Measurements from ENCODE around the gene TUFT1. TPM values are rescaled to one million over a fixed set of nuclear protein-coding genes. Genes with fewer than 3 reads are reported as not detected.
A peak's percentile ranks its signal among the peaks of the same experiment; 100 is the strongest.
"Not testable (repeated sequence)": the region's sequence is repeated elsewhere in the genome, so short reads cannot be mapped to it uniquely, and the experiment has no call there.

Gene TUFT1
- total and polyA plus RNA-seq, 8 donors = 7.1 to 16.1 (median 11.0) TPM

DNA sequence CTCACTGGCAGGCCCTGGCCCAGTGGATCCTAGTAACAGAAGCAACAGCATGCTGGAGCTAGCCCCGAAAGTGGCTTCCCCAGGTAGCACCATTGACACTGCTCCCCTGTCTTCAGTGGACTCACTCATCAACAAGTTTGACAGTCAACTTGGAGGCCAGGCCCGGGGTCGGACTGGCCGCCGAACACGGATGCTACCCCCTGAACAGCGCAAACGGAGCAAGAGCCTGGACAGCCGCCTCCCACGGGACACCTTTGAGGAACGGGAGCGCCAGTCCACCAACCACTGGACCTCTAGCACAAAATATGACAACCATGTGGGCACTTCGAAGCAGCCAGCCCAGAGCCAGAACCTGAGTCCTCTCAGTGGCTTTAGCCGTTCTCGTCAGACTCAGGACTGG is 21.2 kb upstream of the TUFT1 start:
- intact Hi-C loops (cut with DNase I) = no loop called here
- Histone ChIP-seq H3K36me3 (peaks cover 0 to 47% (median 5%) of the 10 kb centered on the region in 3 donors), H3K4me1 (peaks cover 11 to 27% (median 26%) of the 10 kb centered on the region in 3 donors), H3K9me3 (no peaks in the 10 kb centered on the region), H3K27ac (no peak overlapping the region), H3K27me3 (no peaks in the 10 kb centered on the region), H3K4me3 (no peak overlapping the region)
- DNase-seq (no peak), ATAC-seq (no peak), FAIRE-seq (no peak)
- WGBS, 2 donors = 92 to 97% methylated on average over 15 of the region's 15 CpGs
- TF ChIP-seq, protein P1, sequence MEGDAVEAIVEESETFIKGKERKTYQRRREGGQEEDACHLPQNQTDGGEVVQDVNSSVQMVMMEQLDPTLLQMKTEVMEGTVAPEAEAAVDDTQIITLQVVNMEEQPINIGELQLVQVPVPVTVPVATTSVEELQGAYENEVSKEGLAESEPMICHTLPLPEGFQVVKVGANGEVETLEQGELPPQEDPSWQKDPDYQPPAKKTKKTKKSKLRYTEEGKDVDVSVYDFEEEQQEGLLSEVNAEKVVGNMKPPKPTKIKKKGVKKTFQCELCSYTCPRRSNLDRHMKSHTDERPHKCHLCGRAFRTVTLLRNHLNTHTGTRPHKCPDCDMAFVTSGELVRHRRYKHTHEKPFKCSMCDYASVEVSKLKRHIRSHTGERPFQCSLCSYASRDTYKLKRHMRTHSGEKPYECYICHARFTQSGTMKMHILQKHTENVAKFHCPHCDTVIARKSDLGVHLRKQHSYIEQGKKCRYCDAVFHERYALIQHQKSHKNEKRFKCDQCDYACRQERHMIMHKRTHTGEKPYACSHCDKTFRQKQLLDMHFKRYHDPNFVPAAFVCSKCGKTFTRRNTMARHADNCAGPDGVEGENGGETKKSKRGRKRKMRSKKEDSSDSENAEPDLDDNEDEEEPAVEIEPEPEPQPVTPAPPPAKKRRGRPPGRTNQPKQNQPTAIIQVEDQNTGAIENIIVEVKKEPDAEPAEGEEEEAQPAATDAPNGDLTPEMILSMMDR (IDR thresholded peaks at IDR 0.05) = no peak

DNA sequence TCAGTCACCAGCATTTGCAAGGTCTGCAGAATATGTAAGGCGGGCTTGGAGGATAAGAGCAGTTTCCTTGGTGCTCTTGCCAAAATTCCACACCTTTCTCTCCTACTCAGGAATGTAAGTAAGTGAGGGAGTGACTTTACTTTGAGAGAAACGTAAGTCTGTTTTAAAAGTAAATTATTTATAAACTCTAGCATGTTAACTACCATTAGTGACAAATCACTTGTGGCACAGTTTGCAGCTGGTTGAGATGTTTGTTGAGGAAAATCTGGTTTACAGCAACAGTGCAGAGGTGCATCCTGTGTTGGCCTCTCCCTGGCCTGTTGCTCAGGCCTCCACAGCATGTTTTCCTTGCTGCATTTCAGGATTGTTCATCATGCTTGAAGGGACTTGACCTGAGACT is 20.4 kb upstream of the TUFT1 start:
- no peak overlapping the region for H3K4me3 ChIP-seq

DNA sequence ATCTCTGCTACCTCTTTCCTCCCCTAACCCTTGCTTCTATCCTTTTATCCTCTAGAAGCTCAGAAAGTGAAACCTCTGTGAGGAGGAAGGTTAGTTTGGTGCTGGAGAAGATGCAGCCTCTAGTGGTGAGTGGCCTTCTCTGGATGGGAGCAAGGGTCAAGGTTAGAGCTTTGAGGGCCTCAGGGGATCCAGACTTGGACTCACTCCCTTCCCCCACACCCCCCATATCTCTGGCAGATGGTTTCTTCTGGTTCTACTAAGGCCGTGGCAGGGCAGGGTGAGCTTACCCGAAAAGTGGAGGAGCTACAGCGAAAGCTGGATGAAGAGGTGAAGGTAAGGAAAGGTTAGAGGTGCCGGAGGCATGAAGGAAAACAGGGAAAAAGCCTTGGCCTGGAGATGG is 19.8 kb upstream of the TUFT1 start:
- no peak for ATAC-seq

More for the DNA sequence above, 20.4 kb upstream of the TUFT1 start:
- H3K27me3 ChIP-seq = no peaks in the 10 kb centered on the region
- ATAC-seq = peak in 1 of 4 donors; percentile 15
- H3K9me3 ChIP-seq = no peaks in the 10 kb centered on the region
- no peak for DNase-seq
- 61 to 68% methylated on average over 2 of the region's 2 CpGs for whole genome bisulfite sequencing, 2 donors
- peaks cover 0 to 54% (median 7%) of the 10 kb centered on the region in 3 donors for H3K36me3 ChIP-seq
- no peak overlapping the region for H3K27ac ChIP-seq
- TF ChIP-seq, protein P1 (IDR thresholded peaks at IDR 0.05) = no peak
- peaks cover 5 to 19% (median 19%) of the 10 kb centered on the region in 3 donors for H3K4me1 ChIP-seq
- FAIRE-seq = no peak
- intact Hi-C loops (cut with DNase I) = no loop called here

DNA sequence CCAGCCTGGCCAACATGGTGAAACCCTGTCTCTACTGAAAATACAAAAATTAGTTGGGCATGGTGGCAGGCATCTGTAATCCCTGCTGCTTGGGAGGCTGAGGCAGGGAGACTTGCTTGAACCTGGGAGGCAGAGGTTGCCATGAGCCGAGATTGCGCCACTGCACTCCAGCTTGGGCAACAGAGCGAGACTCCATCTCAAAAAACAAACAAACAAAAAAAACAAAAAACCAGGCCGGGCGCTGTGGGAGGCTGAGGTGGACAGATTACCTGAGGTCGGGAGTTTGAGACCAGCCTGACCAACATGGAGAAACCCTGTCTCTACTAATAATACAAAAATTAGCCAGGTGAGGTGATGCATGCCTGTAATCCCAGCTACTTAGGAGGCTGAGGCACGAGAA is 17.7 kb upstream of the TUFT1 start:
- ATAC-seq; H3K27me3 ChIP-seq; FAIRE-seq; H3K4me1 ChIP-seq; H3K27ac ChIP-seq; DNase-seq; H3K9me3 ChIP-seq; intact Hi-C loops (cut with DNase I); H3K4me3 ChIP-seq: not testable (repeated sequence)
- peaks cover 0 to 74% (median 23%) of the 10 kb centered on the region in 3 donors for H3K36me3 ChIP-seq
- WGBS, 2 donors = 89 to 92% methylated on average over 7 of the region's 7 CpGs

More for the DNA sequence above, 19.8 kb upstream of the TUFT1 start:
- Histone ChIP-seq H3K27me3 (no peaks in the 10 kb centered on the region), H3K9me3 (no peaks in the 10 kb centered on the region), H3K4me1 (peaks cover 0 to 12% (median 12%) of the 10 kb centered on the region in 3 donors), H3K36me3 (peaks cover 0 to 61% (median 14%) of the 10 kb centered on the region in 3 donors), H3K27ac (no peak overlapping the region), H3K4me3 (no peak overlapping the region)
- FAIRE-seq (no peak), DNase-seq (no peak)
- intact Hi-C loops (cut with DNase I) = no loop called here
- 76 to 80% methylated on average over 4 of the region's 4 CpGs for WGBS, 2 donors
- TF ChIP-seq, protein P1 (IDR thresholded peaks at IDR 0.05) = no peak

DNA sequence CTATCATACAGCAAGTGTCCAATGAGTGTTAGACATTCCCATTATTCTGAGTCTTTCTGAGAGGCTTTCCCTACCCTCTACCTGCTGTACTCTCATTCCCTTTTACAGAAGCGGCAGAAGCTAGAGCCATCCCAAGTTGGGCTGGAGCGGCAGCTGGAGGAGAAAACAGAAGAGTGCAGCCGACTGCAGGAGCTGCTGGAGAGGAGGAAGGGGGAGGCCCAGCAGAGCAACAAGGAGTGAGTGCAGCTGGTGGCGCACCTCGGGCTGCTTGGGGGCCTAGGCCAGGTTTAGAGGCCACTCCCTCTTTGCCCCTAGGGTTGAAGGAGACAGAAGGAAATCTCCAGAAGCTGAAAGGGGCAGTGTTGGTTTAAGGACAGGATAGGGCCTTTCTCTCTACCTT is 16.8 kb upstream of the TUFT1 start:
- Histone ChIP-seq H3K27me3 (no peaks in the 10 kb centered on the region), H3K36me3 (peaks cover 0 to 78% (median 23%) of the 10 kb centered on the region in 3 donors), H3K9me3 (no peaks in the 10 kb centered on the region), H3K27ac (no peak overlapping the region), H3K4me1 (peaks cover 0 to 3% (median 0%) of the 10 kb centered on the region in 3 donors), H3K4me3 (no peak overlapping the region)
- intact Hi-C loops (cut with DNase I) = no loop called here
- DNase-seq (no peak), FAIRE-seq (no peak), ATAC-seq (no peak)
- TF ChIP-seq, protein P1 (IDR thresholded peaks at IDR 0.05) = no peak
- 86 to 92% methylated on average over 5 of the region's 5 CpGs for WGBS, 2 donors

Measured in pancreas (tissue), 10 donors.